Body of pancreas (tissue), 4 donors: Measurements from ENCODE around the gene HMX1.

Experiments
- POLR2A ChIP-seq, 3 donors: fragments of 450-650 bp; IDR thresholded peaks; one replicate each; pipeline ENCODE4 v1.6.1; 2016; ENCODE audit warnings: antibody characterized with exemption in 3 of 3, mild to moderate bottlenecking in 2 of 3
- TF ChIP-seq, protein P1 (sequence below), 7 experiments: fragments of 450-650 bp in 4 of 7; fragments of 200-600 bp in 3 of 7; sonication (generic) in 3 of 7; IDR thresholded peaks; one replicate each; pipeline ENCODE4 v1.5.1; 2016 to 2019; ENCODE audit warnings: antibody characterized with exemption in 7 of 7

DNA sequence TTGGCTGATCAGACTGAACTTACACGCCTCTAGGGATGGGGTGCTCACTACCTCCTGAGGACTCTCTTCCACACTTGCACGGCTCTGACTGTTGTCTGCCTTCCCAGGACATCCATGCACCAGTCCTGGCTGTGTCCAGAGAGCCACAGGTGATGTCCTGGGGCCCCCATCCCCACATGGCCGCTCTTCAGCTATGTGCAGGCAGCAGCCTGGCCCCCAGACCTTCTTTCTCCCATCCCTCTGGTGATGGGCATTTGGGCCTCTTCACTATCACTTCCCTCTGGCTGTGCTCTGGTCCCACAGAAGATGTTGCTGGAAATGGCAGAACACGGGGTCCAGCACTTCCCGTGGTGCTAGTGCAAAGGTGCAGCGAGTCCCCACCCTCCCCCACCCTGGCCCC is 40.9 kb upstream of the HMX1 start:
- TF ChIP-seq, protein P1, sequence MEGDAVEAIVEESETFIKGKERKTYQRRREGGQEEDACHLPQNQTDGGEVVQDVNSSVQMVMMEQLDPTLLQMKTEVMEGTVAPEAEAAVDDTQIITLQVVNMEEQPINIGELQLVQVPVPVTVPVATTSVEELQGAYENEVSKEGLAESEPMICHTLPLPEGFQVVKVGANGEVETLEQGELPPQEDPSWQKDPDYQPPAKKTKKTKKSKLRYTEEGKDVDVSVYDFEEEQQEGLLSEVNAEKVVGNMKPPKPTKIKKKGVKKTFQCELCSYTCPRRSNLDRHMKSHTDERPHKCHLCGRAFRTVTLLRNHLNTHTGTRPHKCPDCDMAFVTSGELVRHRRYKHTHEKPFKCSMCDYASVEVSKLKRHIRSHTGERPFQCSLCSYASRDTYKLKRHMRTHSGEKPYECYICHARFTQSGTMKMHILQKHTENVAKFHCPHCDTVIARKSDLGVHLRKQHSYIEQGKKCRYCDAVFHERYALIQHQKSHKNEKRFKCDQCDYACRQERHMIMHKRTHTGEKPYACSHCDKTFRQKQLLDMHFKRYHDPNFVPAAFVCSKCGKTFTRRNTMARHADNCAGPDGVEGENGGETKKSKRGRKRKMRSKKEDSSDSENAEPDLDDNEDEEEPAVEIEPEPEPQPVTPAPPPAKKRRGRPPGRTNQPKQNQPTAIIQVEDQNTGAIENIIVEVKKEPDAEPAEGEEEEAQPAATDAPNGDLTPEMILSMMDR (IDR thresholded peaks at IDR 0.05) = no peak
- TF ChIP-seq POLR2A (IDR thresholded peaks at IDR 0.05) = no peak
